ENCODE data around the gene GBX1.

The GBX1 gene

GRCh38 chr7:151123158-151123821, 44.2 kb downstream of the GBX1 start:
- no peak overlapping the region for H3K4me3 ChIP-seq (replicated peaks; ENCODE audit: low read depth, low read length)
- no peak for DNase-seq (ENCODE audit: low read depth)
- TF ChIP-seq CTCF (IDR thresholded peaks at IDR 0.05; ENCODE audit: low read length, missing control alignments) = no peak

DNA sequence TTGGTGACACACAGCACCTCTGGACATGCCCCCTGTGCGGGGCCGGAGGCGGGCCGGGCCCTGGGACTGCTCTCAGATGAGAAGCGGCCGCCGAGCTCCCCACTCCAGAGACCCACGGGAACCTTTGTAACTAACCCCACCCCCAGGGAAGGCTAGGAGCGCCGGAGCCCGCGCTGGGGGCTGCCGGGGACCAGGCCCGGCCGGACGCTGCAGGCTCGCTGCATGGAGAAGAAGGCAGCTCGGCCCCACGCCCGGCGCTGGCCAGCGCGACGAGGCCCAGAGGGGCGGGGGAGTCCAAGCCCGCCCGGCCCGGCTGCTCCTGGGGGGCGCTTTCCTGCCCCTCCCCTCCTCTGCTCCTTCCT, 44.7 kb downstream of the GBX1 start:
- TF ChIP-seq CTCF (IDR thresholded peaks at IDR 0.05; ENCODE audit: low read length, missing control alignments) = no peak
- DNase-seq (ENCODE audit: low read depth) = no peak
- no peak overlapping the region for H3K4me3 ChIP-seq (replicated peaks; ENCODE audit: low read depth, low read length)

DNA sequence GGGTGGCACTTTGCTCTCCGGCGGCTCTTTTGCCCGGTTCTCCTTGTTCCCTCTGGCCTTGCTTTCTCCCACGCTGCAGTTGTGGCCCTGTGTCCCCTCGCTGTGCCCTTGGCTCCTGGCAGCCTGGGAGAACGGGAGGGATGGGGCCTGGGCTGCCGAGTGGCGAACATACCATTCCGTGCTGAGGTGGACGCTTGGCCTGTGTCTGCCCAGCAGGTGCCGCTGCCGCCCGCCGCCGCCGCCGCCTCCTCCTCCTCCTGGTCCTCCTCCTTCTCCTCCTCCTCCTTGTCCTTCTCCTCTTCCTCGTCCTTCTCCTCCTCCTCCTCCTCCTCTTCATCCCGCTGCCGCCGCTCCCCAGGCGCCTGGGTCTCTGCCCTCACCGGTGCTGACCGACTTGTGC, 45.2 kb downstream of the GBX1 start:
- TF ChIP-seq CTCF (IDR thresholded peaks at IDR 0.05; ENCODE audit: low read length, missing control alignments) = no peak
- no peak for DNase-seq (ENCODE audit: low read depth)
- no peak overlapping the region for H3K4me3 ChIP-seq (replicated peaks; ENCODE audit: low read depth, low read length)

GRCh38 chr7:151121380-151122170, 45.9 kb downstream of the GBX1 start:
- H3K4me3 ChIP-seq (replicated peaks; ENCODE audit: low read depth, low read length) = no peak overlapping the region
- DNase-seq (ENCODE audit: low read depth) = no peak
- no peak for TF ChIP-seq CTCF (IDR thresholded peaks at IDR 0.05; ENCODE audit: low read length, missing control alignments)

DNA sequence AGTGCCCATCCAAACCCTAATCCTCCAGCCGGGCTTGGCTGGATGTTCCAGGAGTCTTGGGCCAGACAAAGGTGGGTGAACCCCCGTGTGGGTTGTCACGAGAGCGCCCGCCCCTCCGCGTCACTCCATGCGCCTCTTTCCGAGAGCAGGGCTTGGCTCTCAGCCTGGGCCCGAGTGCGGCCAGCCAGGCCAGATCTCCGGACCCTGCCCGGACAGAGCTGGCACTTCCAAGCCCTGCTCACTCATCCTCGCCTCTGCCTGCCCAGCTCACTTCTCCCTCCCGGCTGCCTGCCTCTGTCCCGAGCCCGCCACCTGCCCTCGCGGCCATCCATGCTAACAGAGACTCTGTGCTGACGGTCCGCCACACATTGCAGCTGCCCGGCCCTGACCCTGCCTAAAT, 46.6 kb downstream of the GBX1 start:
- no peak overlapping the region for H3K4me3 ChIP-seq (replicated peaks; ENCODE audit: low read depth, low read length)
- DNase-seq (ENCODE audit: low read depth) = no peak
- no peak for TF ChIP-seq CTCF (IDR thresholded peaks at IDR 0.05; ENCODE audit: low read length, missing control alignments)

- no peak for TF ChIP-seq CTCF (IDR thresholded peaks at IDR 0.05; ENCODE audit: low read length, missing control alignments)
- no peak for DNase-seq (ENCODE audit: low read depth)
- H3K4me3 ChIP-seq (replicated peaks; ENCODE audit: low read depth, low read length) = no peak overlapping the region
Measured at GRCh38 chr7:151119902-151120301, 47.6 kb downstream of the GBX1 start.

GRCh38 chr7:151119055-151119415, 48.5 kb downstream of the GBX1 start:
- DNase-seq (ENCODE audit: low read depth) = no peak
- no peak for TF ChIP-seq CTCF (IDR thresholded peaks at IDR 0.05; ENCODE audit: low read length, missing control alignments)
- H3K4me3 ChIP-seq (replicated peaks; ENCODE audit: low read depth, low read length) = no peak overlapping the region
